SK-N-SH (cell line): ENCODE results near the gene LUC7L2.

Experiments
- CTCF ChIP-seq: fragments of 200-600 bp; sonication (generic); IDR thresholded peaks from 2 replicates; pipeline ENCODE4 v1.6.1; 2017; ENCODE audit warnings: antibody characterized with exemption, mild to moderate bottlenecking, moderate library complexity
- EZH2phosphoT487 ChIP-seq: fragments of 200-600 bp; sonication (generic); IDR thresholded peaks from 2 replicates; pipeline ENCODE4 v1.6.1; 2017; ENCODE audit warnings: low read depth, mixed run types, mild to moderate bottlenecking, antibody characterized with exemption, moderate library complexity, borderline replicate concordance
- MAX ChIP-seq: IDR thresholded peaks from 2 replicates; pipeline ENCODE4 v1.4.0; 2012; ENCODE audit warnings: low read depth
- NFIC ChIP-seq: IDR thresholded peaks from 2 replicates; pipeline ENCODE4 v1.4.0; 2012; ENCODE audit warnings: borderline replicate concordance
- POLR2AphosphoS5 ChIP-seq: IDR thresholded peaks from 2 replicates; pipeline ENCODE4 v1.6.1; 2012; ENCODE audit warnings: low read depth, low read length
- RCOR1 ChIP-seq: fragments of 150-350 bp; IDR thresholded peaks from 2 replicates; pipeline ENCODE4 v1.6.1; 2017; ENCODE audit warnings: antibody characterized with exemption, low read length
- TAF1 ChIP-seq: IDR thresholded peaks from 2 replicates; pipeline ENCODE4 v1.6.1; 2012; ENCODE audit warnings: low read depth, mild to moderate bottlenecking, low read length, moderate library complexity, borderline replicate concordance
- YY1 ChIP-seq: IDR thresholded peaks from 2 replicates; pipeline ENCODE4 v1.4.0; 2012; ENCODE audit warnings: low read depth, mild to moderate bottlenecking

GRCh38 chr7:139339025-139339424, 20.7 kb upstream of the LUC7L2 start:
- no peak for TF ChIP-seq CTCF
- no peak for TF ChIP-seq NFIC
- no peak for TF ChIP-seq RCOR1
- no peak for TF ChIP-seq EZH2phosphoT487
- TF ChIP-seq TAF1: no peak
- no peak for TF ChIP-seq YY1
- TF ChIP-seq MAX: no peak
- no peak for TF ChIP-seq POLR2AphosphoS5
